Stimulated activated CD8-positive, alpha-beta memory T cell treated with anti-CD3 and anti-CD28 coated beads, Interleukin-12 subunit alpha, Interleukin-12 subunit beta, amount 100 ng/mL, for 24 hours (primary cell): ENCODE measurements around the gene MMP14.
"Not testable (repeated sequence)": the region's sequence is repeated elsewhere in the genome, so short reads cannot be mapped to it uniquely, and the experiment has no call there.

ENCODE experiments used
- DNase-seq: peaks from one replicate; pipeline ENCODE4 v3.0.0-alpha.2; 2020; ENCODE audit errors: extremely low read depth

The MMP14 gene

DNA sequence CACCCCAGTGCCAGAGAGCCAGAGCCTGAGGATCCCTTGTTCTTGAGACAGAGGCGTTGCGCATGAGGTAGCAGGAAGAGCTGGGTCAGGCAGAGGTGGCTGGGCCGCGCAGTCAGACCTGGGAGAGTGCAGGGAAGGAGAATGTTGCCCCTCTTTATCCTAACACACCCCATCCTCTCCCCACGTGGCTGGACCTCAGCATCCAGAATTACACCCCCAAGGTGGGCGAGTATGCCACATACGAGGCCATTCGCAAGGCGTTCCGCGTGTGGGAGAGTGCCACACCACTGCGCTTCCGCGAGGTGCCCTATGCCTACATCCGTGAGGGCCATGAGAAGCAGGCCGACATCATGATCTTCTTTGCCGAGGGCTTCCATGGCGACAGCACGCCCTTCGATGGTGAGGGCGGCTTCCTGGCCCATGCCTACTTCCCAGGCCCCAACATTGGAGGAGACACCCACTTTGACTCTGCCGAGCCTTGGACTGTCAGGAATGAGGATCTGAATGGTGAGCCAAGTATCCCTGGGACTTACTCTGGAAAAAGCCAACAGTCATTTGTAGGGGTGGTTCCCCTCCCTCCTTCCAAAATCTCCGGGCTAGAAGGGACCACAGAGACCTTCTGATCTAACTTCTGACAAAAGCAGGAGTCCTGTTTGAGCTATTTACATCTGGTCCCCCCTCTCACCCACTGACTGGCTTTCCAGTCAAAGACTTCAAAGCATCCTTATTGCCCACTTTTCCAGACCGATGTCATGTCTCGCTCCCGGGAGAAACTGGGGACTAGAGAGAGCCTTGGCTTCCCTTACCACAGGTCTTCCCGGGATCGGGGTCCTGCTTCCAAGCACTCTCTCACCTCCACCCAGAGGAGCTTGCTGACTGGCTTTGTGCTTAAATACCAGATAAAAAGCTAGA lies 6.1 kb downstream of the MMP14 start:
- DNase-seq = no peak

GRCh38 chr14:22843123-22843925 lies 6.9 kb downstream of the MMP14 start:
- no peak for DNase-seq

- DNase-seq = no peak
Measured at GRCh38 chr14:22844221-22845102, 8.1 kb downstream of the MMP14 start.

DNA sequence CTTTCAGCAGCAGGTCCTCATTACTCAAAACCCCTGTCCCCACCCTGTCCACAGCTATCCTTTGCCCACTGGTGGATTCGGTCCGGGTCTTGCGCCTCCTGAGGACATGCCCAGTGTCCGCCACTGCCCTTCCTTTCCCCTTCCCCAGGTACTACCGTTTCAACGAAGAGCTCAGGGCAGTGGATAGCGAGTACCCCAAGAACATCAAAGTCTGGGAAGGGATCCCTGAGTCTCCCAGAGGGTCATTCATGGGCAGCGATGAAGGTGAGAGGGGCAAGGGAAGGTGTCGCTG lies 8.7 kb downstream of the MMP14 start:
- no peak for DNase-seq

DNA sequence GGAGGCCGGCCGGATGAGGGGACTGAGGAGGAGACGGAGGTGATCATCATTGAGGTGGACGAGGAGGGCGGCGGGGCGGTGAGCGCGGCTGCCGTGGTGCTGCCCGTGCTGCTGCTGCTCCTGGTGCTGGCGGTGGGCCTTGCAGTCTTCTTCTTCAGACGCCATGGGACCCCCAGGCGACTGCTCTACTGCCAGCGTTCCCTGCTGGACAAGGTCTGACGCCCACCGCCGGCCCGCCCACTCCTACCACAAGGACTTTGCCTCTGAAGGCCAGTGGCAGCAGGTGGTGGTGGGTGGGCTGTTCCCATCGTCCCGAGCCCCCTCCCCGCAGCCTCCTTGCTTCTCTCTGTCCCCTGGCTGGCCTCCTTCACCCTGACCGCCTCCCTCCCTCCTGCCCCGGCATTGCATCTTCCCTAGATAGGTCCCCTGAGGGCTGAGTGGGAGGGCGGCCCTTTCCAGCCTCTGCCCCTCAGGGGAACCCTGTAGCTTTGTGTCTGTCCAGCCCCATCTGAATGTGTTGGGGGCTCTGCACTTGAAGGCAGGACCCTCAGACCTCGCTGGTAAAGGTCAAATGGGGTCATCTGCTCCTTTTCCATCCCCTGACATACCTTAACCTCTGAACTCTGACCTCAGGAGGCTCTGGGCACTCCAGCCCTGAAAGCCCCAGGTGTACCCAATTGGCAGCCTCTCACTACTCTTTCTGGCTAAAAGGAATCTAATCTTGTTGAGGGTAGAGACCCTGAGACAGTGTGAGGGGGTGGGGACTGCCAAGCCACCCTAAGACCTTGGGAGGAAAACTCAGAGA lies 9.6 kb downstream of the MMP14 start:
- DNase-seq = no peak

DNA sequence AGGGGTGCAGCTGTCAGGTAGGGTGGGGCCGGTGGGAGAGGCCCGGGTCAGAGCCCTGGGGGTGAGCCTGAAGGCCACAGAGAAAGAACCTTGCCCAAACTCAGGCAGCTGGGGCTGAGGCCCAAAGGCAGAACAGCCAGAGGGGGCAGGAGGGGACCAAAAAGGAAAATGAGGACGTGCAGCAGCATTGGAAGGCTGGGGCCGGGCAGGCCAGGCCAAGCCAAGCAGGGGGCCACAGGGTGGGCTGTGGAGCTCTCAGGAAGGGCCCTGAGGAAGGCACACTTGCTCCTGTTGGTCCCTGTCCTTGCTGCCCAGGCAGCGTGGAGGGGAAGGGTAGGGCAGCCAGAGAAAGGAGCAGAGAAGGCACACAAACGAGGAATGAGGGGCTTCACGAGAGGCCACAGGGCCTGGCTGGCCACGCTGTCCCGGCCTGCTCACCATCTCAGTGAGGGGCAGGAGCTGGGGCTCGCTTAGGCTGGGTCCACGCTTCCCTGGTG lies 10.5 kb downstream of the MMP14 start:
- DNase-seq = no peak

GRCh38 chr14:22847661-22848341 lies 11.4 kb downstream of the MMP14 start:
- DNase-seq = no peak

- no peak for DNase-seq
Measured at GRCh38 chr14:22848351-22849164, 12.2 kb downstream of the MMP14 start.

DNA sequence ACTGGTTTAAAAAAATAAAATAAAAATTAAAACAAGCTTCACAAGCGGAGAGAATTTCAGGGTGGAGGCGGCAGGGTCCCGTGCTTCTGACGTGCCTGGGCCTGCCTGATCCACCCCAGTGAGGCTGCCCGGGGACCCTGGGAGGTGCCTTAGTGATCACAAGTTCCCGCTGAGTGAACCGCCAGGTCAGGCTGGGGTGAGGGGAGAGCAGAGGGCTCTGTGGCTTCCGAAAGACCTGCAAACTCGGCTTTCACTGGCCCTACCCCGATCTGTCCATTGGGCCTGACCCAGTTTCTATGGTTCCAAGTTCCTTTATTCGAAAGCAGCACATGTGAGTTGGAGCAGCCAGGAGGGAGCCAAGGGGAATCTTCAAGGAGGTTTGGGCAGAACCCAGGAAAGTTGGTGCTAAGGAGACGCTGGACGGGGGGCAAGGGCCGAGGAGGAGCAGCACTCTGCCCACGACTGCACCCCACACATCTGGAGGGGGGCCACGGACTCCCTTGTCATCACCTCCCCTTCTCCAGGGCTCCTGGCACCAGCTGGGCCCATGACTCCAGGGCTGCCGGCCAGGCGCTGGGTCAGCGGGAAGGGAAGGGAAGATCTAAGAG lies 12.9 kb downstream of the MMP14 start:
- DNase-seq = no peak

DNA sequence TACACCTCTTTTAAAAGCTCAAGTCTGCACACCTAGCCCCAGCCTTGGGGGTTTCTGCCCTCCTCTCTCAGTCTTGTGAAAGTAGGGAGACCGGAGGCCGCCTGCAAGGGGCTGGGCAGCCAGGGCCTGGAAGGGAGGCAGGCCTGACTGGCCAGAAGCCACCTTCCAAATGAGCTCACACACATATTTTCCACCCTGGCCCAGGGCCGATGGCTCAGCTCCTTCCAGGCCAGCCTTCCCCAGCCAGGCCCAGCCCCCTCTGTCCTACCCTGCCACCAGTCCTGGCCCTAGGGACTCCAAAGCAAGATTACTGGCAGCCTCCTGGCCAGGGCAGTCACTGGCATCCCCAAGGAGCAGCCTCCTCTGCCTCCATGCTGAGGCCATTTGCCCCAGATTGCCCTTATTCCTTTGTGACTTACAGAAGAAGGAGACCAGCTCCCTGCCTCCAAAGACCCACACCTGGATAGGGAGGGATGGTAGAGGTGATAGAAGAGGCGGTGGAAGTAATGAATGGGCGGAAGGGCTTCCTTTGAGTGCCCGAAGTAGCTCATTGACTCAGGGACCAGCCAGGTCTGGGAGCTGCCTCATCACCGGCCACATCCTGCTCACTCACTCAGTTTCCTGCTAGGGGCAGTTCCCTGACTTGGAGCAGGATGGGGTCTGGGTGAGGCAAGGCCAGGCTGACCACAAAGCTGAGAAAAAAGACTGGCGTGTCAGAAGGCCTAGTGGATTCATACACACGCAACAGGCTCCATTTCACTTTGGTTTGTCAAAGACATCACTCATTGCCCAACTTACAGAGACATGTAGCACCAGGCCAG lies 14.8 kb downstream of the MMP14 start:
- DNase-seq = no peak

GRCh38 chr14:22852178-22852577 lies 15.8 kb downstream of the MMP14 start:
- not testable (repeated sequence) for DNase-seq

- DNase-seq = no peak
Measured at GRCh38 chr14:22852599-22852939, 16.2 kb downstream of the MMP14 start.

- DNase-seq = peak; percentile 70
Measured at GRCh38 chr14:22852940-22853767, 16.8 kb downstream of the MMP14 start.

DNA sequence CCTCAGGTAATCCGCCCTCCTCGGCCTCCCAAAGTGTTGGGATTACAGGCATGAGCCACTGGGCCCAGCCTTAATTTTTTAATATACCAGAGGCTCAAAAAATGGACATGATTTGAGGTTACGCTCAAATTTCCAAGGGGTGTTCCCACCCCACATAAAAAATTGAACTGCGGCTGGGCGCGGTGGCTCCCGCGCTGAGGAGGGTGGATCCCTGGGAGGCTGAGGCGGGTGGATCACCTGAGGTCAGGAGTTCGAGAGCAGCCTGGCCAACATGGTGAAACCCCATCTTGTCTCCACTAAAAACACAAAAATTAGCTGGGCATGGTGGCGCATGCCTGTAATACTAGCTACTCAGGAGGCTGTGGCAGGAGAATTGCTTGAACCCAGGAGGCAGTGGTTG lies 17.9 kb downstream of the MMP14 start:
- DNase-seq = not testable (repeated sequence)

DNA sequence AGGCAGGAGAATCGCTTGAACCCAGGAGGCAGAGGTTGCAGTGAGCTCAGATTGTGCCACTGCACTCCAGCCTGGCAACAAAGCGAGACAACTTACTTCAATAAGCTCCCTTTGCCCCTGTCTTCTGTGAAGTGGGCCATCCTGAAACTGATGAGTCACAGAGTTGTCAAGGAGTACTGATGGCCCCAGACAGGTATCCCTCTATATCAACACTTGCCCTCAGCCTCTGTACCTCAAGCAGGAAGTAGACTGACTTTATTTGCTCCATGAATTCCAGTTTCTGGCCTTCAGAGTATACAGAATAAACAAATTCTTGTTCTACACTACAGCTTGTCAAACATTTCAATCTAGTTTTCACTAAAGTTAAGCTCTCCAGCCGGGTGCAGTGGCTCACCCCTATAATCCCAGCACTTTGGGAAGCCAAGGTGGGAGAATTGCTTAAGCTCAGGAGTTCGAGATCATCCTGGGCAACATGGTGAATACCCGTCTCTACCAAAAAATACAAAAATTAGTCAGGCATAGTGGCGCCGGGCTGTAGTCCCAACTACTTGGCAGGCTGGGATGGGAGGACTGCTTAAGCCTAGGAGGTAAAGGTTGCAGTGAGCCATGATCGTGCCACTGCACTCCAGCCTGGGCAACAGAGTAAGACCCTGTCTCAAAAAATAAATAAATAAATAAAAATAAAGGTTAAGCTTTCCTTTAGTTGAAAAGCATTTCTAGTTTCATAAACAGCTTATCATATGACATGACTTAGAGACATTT lies 18.8 kb downstream of the MMP14 start:
- DNase-seq = no peak

DNA sequence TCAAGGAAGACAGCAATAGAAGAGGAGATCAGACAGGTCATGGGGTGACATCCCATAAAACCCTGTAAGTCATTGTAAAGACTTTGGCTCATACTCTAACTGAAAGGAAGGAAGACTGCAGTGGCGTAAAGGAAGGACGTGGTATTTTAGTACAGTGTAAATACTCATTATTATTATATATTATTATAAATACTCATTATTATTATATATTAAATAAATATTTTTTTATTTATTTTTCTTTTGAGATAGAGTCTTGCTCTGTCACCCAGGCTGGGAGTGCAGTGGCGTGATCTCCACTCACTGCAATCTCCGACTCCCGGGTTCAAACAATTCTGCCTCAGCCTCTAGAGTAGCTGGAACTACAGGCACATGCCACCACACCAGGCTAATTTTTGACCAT lies 20.0 kb downstream of the MMP14 start:
- DNase-seq = no peak

- not testable (repeated sequence) for DNase-seq
Measured at GRCh38 chr14:22860377-22860776, 24.0 kb downstream of the MMP14 start.
